Endothelial cell of umbilical vein (primary cell): ENCODE results near the gene USP2. TPM values are rescaled to one million over a fixed set of nuclear protein-coding genes. Genes with fewer than 3 reads are reported as not detected.

ENCODE experiments used
- BruUV-seq: library from RNA; stranded (reverse); fragments of 400-500 nt; replicated peaks from 2 replicates; lab custom pipeline; 2021; lab: Mats Ljungman, UMichigan
- CTCF ChIA-PET: fragments of 300-600, 350-600 bp; sonication (Branson Sonifier 250); formaldehyde crosslinking; loops from one replicate; lab custom pipeline; 2021; ENCODE audit warnings: antibody characterized with exemption, inconsistent platforms; lab: Charles Lee
- POLR2A ChIA-PET: fragments of 300-600, 350-600 bp; sonication (Branson Sonifier 250); formaldehyde crosslinking; loops from one replicate; lab custom pipeline; 2021; ENCODE audit warnings: antibody characterized with exemption, inconsistent platforms; lab: Charles Lee
- DNase-seq: peaks from one replicate; pipeline ENCODE4 v3.0.0-alpha.2; 2011; ENCODE audit warnings: low read depth, low spot score
- FAIRE-seq: peaks from 2 replicates; lab custom pipeline; 2011; peaks lifted over from hg19 to GRCh38; lab: Jason Lieb, UNC
- H2AFZ ChIP-seq: 2 replicates; pipeline ENCODE4 v1.6.0; 2012; ENCODE audit warnings: low read depth, low read length, control low read depth, inconsistent platforms
- H3K27ac ChIP-seq: 2 replicates; pipeline ENCODE4 v1.5.1; 2011; ENCODE audit warnings: low read depth, mild to moderate bottlenecking, control low read depth, low read length, moderate library complexity; ENCODE audit not compliant: insufficient read depth
- H3K27me3 ChIP-seq, 2 experiments: 2 replicates each; pipeline versions ENCODE4 v1.6.0 to v1.6.1; 2011; ENCODE audit warnings: low read length in 2 of 2, mixed read lengths in 1 of 2; ENCODE audit not compliant: control insufficient read depth in 2 of 2, insufficient read depth in 2 of 2
- H3K36me3 ChIP-seq, 2 experiments: 2 replicates in 1 of 2; 3 replicates in 1 of 2; pipeline ENCODE4 v1.5.1; 2011; ENCODE audit warnings: low read length in 2 of 2, mild to moderate bottlenecking in 1 of 2, moderate library complexity in 1 of 2; ENCODE audit not compliant: control insufficient read depth in 2 of 2, insufficient read depth in 2 of 2; ENCODE audit errors: extremely low read depth in 1 of 2
- H3K4me1 ChIP-seq: 3 replicates; pipeline ENCODE4 v1.5.1; 2011; ENCODE audit warnings: mild to moderate bottlenecking, low read length; ENCODE audit not compliant: control insufficient read depth, insufficient read depth; ENCODE audit errors: extremely low read depth
- H3K4me2 ChIP-seq: 2 replicates; pipeline ENCODE4 v1.6.1; 2011; ENCODE audit warnings: low read length, control low read depth, mixed read lengths; ENCODE audit not compliant: insufficient read depth
- H3K4me3 ChIP-seq, 3 experiments: fragments of 200-600 bp in 1 of 3; sonication (generic), shearing (Covaris generic) in 1 of 3; replicated peaks in 1 of 3; 2 replicates each; pipeline ENCODE4 v1.5.1; 2011 to 2016; ENCODE audit warnings: control low read depth in 3 of 3, low read length in 3 of 3, mild to moderate bottlenecking in 2 of 3, inconsistent platforms in 1 of 3, low read depth in 1 of 3, moderate library complexity in 1 of 3; ENCODE audit not compliant: insufficient read depth in 1 of 3
- H3K79me2 ChIP-seq: 2 replicates; pipeline ENCODE4 v1.6.0; 2012; ENCODE audit warnings: low read length, inconsistent platforms; ENCODE audit not compliant: control insufficient read depth, insufficient read depth
- H3K9ac ChIP-seq: replicated peaks from 2 replicates; pipeline ENCODE3; 2011; ENCODE audit warnings: low read length, control low read depth; ENCODE audit not compliant: insufficient read depth; ENCODE audit errors: extremely low read depth
- H3K9me1 ChIP-seq: replicated peaks from 3 replicates; pipeline ENCODE4 v1.6.0; 2011; ENCODE audit warnings: mild to moderate bottlenecking, low read length; ENCODE audit not compliant: control insufficient read depth, insufficient read depth; ENCODE audit errors: extremely low read depth
- H3K9me3 ChIP-seq: replicated peaks from 2 replicates; pipeline ENCODE4 v1.5.1; 2012; ENCODE audit warnings: low read length, inconsistent platforms; ENCODE audit not compliant: control insufficient read depth, insufficient read depth
- H4K20me1 ChIP-seq: replicated peaks from 2 replicates; pipeline ENCODE3; 2011; ENCODE audit warnings: mild to moderate bottlenecking, low read length; ENCODE audit not compliant: control insufficient read depth, insufficient read depth; ENCODE audit errors: extremely low read depth
- EZH2 ChIP-seq: IDR thresholded peaks from 2 replicates; pipeline ENCODE4 v1.6.1; 2012; ENCODE audit warnings: borderline replicate concordance, low read depth, mild to moderate bottlenecking, moderate library complexity, low read length, inconsistent platforms; ENCODE audit not compliant: severe bottlenecking
- FOS ChIP-seq: IDR thresholded peaks from 2 replicates; pipeline ENCODE4 v1.6.1; 2011; ENCODE audit warnings: mild to moderate bottlenecking, low read length, moderate library complexity, borderline replicate concordance; ENCODE audit not compliant: insufficient read depth
- GATA2 ChIP-seq: IDR thresholded peaks from 2 replicates; pipeline ENCODE4 v1.7.0; 2011; ENCODE audit warnings: low read depth, mild to moderate bottlenecking, moderate library complexity, mixed read lengths, low read length; ENCODE audit not compliant: insufficient read length, insufficient read depth
- JUN ChIP-seq: IDR thresholded peaks from 2 replicates; pipeline ENCODE4 v1.6.1; 2011; ENCODE audit warnings: borderline replicate concordance, low read depth; ENCODE audit not compliant: insufficient read length, insufficient read depth
- MAX ChIP-seq: IDR thresholded peaks from 2 replicates; pipeline ENCODE4 v1.6.1; 2011; ENCODE audit not compliant: insufficient read depth, insufficient read length
- MYC ChIP-seq: IDR thresholded peaks from one replicate; pipeline ENCODE4 v1.6.1; 2011; ENCODE audit warnings: mild to moderate bottlenecking, low read depth, low read length
- POLR2A ChIP-seq: IDR thresholded peaks from 2 replicates; pipeline ENCODE4 v1.6.1; 2012; ENCODE audit warnings: low read depth, mild to moderate bottlenecking, control low read depth, low read length
- POLR2AphosphoS5 ChIP-seq: IDR thresholded peaks from 2 replicates; pipeline ENCODE4 v1.6.1; 2012; ENCODE audit warnings: low read depth, mild to moderate bottlenecking, control low read depth, low read length, moderate library complexity; ENCODE audit not compliant: insufficient read depth
- dilution Hi-C: fragments of 300-500 bp; cut with MboI; formaldehyde crosslinking; loops from one replicate; pipeline ENCODE4 v1.15.0; 2019; ENCODE audit warnings: low sequenced_read_pairs; ENCODE audit not compliant: extremely low pct_ligation_motif_present
- intact Hi-C: fragments of 100-400 bp; cut with micrococcal nuclease; formaldehyde crosslinking; loops from one replicate; pipeline ENCODE4 v1.10.0; 2022
- polyA plus RNA-seq, 4 experiments: library from polyadenylated mRNA; depleted of rRNA in 3 of 4; stranded (reverse) in 3 of 4; unstranded in 1 of 4; fragments of >200 nt; gene quantifications; 2 replicates each; pipeline versions ENCODE4 v1.2.1 to v1.2.3, GENCODE V29; 2011 to 2012; ENCODE audit warnings: missing spikeins in 1 of 4
- total RNA-seq: library from RNA; stranded (reverse); gene quantifications from 2 replicates; pipeline ENCODE4 v1.2.3, GENCODE V29; 2021
- TF ChIP-seq, protein P1 (sequence below), 2 donors: IDR thresholded peaks; 1 replicate in 1 of 2; 2 replicates in 1 of 2; pipeline ENCODE4 v1.5.1; 2011; ENCODE audit warnings: low read length in 2 of 2, mild to moderate bottlenecking in 2 of 2, moderate library complexity in 2 of 2, control low read depth in 1 of 2, inconsistent platforms in 1 of 2, low read depth in 1 of 2; ENCODE audit not compliant: insufficient read depth in 1 of 2; ENCODE audit errors: extremely low read depth in 1 of 2

USP2 gene
- total and polyA plus RNA-seq, 2 donors (not counting 3 experiments of a cell fraction or from before 2014, with no cell fraction given), result 0.21 to 1.2 TPM

- dilution Hi-C loops (no loop called here), intact Hi-C loops (no loop called here)
- CTCF ChIA-PET, result no interaction called here
- H3K27ac ChIP-seq, result no peak overlapping the region
- no peak for TF ChIP-seq GATA2
- TF ChIP-seq MYC, result no peak
- no peak for TF ChIP-seq MAX
- TF ChIP-seq JUN, result no peak
- no peak for TF ChIP-seq POLR2A
- no peak for TF ChIP-seq FOS
- no peak for TF ChIP-seq POLR2AphosphoS5
- TF ChIP-seq, protein P1, sequence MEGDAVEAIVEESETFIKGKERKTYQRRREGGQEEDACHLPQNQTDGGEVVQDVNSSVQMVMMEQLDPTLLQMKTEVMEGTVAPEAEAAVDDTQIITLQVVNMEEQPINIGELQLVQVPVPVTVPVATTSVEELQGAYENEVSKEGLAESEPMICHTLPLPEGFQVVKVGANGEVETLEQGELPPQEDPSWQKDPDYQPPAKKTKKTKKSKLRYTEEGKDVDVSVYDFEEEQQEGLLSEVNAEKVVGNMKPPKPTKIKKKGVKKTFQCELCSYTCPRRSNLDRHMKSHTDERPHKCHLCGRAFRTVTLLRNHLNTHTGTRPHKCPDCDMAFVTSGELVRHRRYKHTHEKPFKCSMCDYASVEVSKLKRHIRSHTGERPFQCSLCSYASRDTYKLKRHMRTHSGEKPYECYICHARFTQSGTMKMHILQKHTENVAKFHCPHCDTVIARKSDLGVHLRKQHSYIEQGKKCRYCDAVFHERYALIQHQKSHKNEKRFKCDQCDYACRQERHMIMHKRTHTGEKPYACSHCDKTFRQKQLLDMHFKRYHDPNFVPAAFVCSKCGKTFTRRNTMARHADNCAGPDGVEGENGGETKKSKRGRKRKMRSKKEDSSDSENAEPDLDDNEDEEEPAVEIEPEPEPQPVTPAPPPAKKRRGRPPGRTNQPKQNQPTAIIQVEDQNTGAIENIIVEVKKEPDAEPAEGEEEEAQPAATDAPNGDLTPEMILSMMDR (IDR thresholded peaks at IDR 0.05; ENCODE audit: extremely low read depth in 1 of 2, insufficient read depth in 1 of 2, low read depth in 1 of 2, low read length in 2 of 2), result no peak
- TF ChIP-seq EZH2, result no peak
- H3K9me3 ChIP-seq, result no peaks in the 10 kb centered on the region
- no peaks in the 10 kb centered on the region for H3K79me2 ChIP-seq
- POLR2A ChIA-PET, result interaction anchor here (0.7 kb wide), 1 partner anchor 169 kb away, joined by 3 read pairs; no protein-coding TSS in a partner anchor
- H3K4me2 ChIP-seq, result no peak overlapping the region
- H2AFZ ChIP-seq, result no peak overlapping the region
- no peak overlapping the region for H3K4me3 ChIP-seq
- no peak for FAIRE-seq
- H3K9ac ChIP-seq, result no peak overlapping the region
- BruUV-seq, result no TSS peak
- no peaks in the 10 kb centered on the region for H3K27me3 ChIP-seq
- DNase-seq, result no peak
- H3K9me1 ChIP-seq, result no peaks in the 10 kb centered on the region
- H3K4me1 ChIP-seq, result no peaks in the 10 kb centered on the region
- no peaks in the 10 kb centered on the region for H3K36me3 ChIP-seq
- H4K20me1 ChIP-seq, result no peaks in the 10 kb centered on the region
Measured at GRCh38 chr11:119415517-119415916, 34.0 kb upstream of the USP2 start.
